ENCODE results near the gene NPPC.
A peak's percentile ranks its signal among the peaks of the same experiment; 100 is the strongest.

The NPPC gene

GRCh38 chr2:231968820-231969219 is 42.6 kb upstream of the NPPC start:
- Histone ChIP-seq H3K27ac (ENCODE audit: low read depth, low read length) (no peak overlapping the region), H3K9me2 (replicated peaks; ENCODE audit: control insufficient read depth, low read length) (no peaks in the 10 kb centered on the region), H3F3A (ENCODE audit: control insufficient read depth, insufficient read depth) (no peaks in the 10 kb centered on the region), H3K4me3 (ENCODE audit: low read length) (no peak overlapping the region), H3K79me2 (ENCODE audit: control insufficient read depth, low read length) (peaks cover 81% of the 10 kb centered on the region), H4K20me1 (ENCODE audit: control insufficient read depth, insufficient read depth, low read depth, low read length) (no peaks in the 10 kb centered on the region), H3K4me2 (ENCODE audit: low read length) (no peak overlapping the region), H3K36me3 (ENCODE audit: control insufficient read depth, low read length) (peaks cover 8% of the 10 kb centered on the region; the same call in 1 of the 2 replicates), H3K9me3 (ENCODE audit: control insufficient read depth, insufficient read depth, low read length) (peaks cover 8% of the 10 kb centered on the region), H3K4me1 (ENCODE audit: control insufficient read depth, low read length) (peaks cover 14% of the 10 kb centered on the region), H3K27me3 (ENCODE audit: control insufficient read depth, low read length) (no peaks in the 10 kb centered on the region)
- TF ChIP-seq CTCF (IDR thresholded peaks at IDR 0.05; ENCODE audit: low read depth, low read length, poor library complexity, severe bottlenecking): no peak
- TF ChIP-seq EZH2phosphoT487 (IDR thresholded peaks at IDR 0.05; ENCODE audit: borderline replicate concordance, low read length): no peak

GRCh38 chr2:231966886-231967285 is 40.7 kb upstream of the NPPC start:
- H4K20me1 ChIP-seq (ENCODE audit: control insufficient read depth, insufficient read depth, low read depth, low read length): no peaks in the 10 kb centered on the region
- peaks cover 25% of the 10 kb centered on the region for H3K4me1 ChIP-seq (ENCODE audit: control insufficient read depth, low read length)
- no peak overlapping the region for H3K4me3 ChIP-seq (ENCODE audit: low read length)
- H3F3A ChIP-seq (ENCODE audit: control insufficient read depth, insufficient read depth): 0 out of 2 replicates have a peak, but pooled peaks cover 2% of the 10 kb centered on the region
- TF ChIP-seq CTCF (IDR thresholded peaks at IDR 0.05; ENCODE audit: low read depth, low read length, poor library complexity, severe bottlenecking): no peak
- no peak for TF ChIP-seq EZH2phosphoT487 (IDR thresholded peaks at IDR 0.05; ENCODE audit: borderline replicate concordance, low read length)
- H3K4me2 ChIP-seq (ENCODE audit: low read length): no peak overlapping the region
- peaks cover 8% of the 10 kb centered on the region for H3K9me3 ChIP-seq (ENCODE audit: control insufficient read depth, insufficient read depth, low read length)
- H3K27me3 ChIP-seq (ENCODE audit: control insufficient read depth, low read length): no peaks in the 10 kb centered on the region
- H3K9me2 ChIP-seq (replicated peaks; ENCODE audit: control insufficient read depth, low read length): no peaks in the 10 kb centered on the region
- no peak overlapping the region for H3K27ac ChIP-seq (ENCODE audit: low read depth, low read length)
- peaks cover 91% of the 10 kb centered on the region for H3K79me2 ChIP-seq (ENCODE audit: control insufficient read depth, low read length)
- peaks cover 5% of the 10 kb centered on the region; the same call in 1 of the 2 replicates for H3K36me3 ChIP-seq (ENCODE audit: control insufficient read depth, low read length)

GRCh38 chr2:231965102-231965501 is 38.9 kb upstream of the NPPC start:
- no peaks in the 10 kb centered on the region for H3K27me3 ChIP-seq (ENCODE audit: control insufficient read depth, low read length)
- H3K4me3 ChIP-seq (ENCODE audit: low read length): no peak overlapping the region
- H3K4me2 ChIP-seq (ENCODE audit: low read length): peak overlapping the region; percentile 3; the same call in 1 of the 2 replicates
- 0 out of 2 replicates have a peak, but pooled peaks cover 2% of the 10 kb centered on the region for H3F3A ChIP-seq (ENCODE audit: control insufficient read depth, insufficient read depth)
- H3K36me3 ChIP-seq (ENCODE audit: control insufficient read depth, low read length): peaks cover 8% of the 10 kb centered on the region; the same call in 1 of the 2 replicates
- peaks cover 8% of the 10 kb centered on the region for H3K9me3 ChIP-seq (ENCODE audit: control insufficient read depth, insufficient read depth, low read length)
- TF ChIP-seq EZH2phosphoT487 (IDR thresholded peaks at IDR 0.05; ENCODE audit: borderline replicate concordance, low read length): no peak
- no peak for TF ChIP-seq CTCF (IDR thresholded peaks at IDR 0.05; ENCODE audit: low read depth, low read length, poor library complexity, severe bottlenecking)
- no peak overlapping the region for H3K27ac ChIP-seq (ENCODE audit: low read depth, low read length)
- peaks cover 96% of the 10 kb centered on the region for H3K79me2 ChIP-seq (ENCODE audit: control insufficient read depth, low read length)
- no peaks in the 10 kb centered on the region for H3K9me2 ChIP-seq (replicated peaks; ENCODE audit: control insufficient read depth, low read length)
- H4K20me1 ChIP-seq (ENCODE audit: control insufficient read depth, insufficient read depth, low read depth, low read length): no peaks in the 10 kb centered on the region
- H3K4me1 ChIP-seq (ENCODE audit: control insufficient read depth, low read length): peaks cover 33% of the 10 kb centered on the region
